ENCODE data around the gene STAT6. TPM values are rescaled to one million over a fixed set of nuclear protein-coding genes. Genes with fewer than 3 reads are reported as not detected.

Gene STAT6
- total and polyA plus RNA-seq, 10 of the 15 experiments (the other 5 are each of a cell fraction or from before 2014, with no cell fraction given) = 14.2 to 176 (median 89.6) TPM

- no peaks in the 10 kb centered on the region for H4K20me1 ChIP-seq (ENCODE audit: control insufficient read depth, insufficient read depth)
- 36% methylated on average over 7 of the region's 7 CpGs for WGBS (ENCODE audit: insufficient coverage, insufficient replicate concordance, low lambda C conversion rate, missing lambda C conversion rate)
- H3K4me1 ChIP-seq (ENCODE audit: control insufficient read depth, insufficient read depth, low read length) = peaks cover 8% of the 10 kb centered on the region
- H3K27me3 ChIP-seq (replicated peaks in 1 of 2; ENCODE audit: control insufficient read depth in 2 of 2, insufficient read depth in 2 of 2, low read length in 1 of 2) = no peaks in the 10 kb centered on the region
- H3K9me3 ChIP-seq (replicated peaks; ENCODE audit: control insufficient read depth, insufficient read depth, low read length) = no peaks in the 10 kb centered on the region
- ChIA-PET CTCF (interaction anchor here (1.0 to 11.7 kb wide), 7 partner anchors 14 to 101 kb away, joined by 3 to 458 read pairs (median 57); partner anchors contain the start of genes NAB2, NEMP1 and ZBTB39), SMC1A (ENCODE audit: uncharacterized antibody, unreplicated experiment) (interaction anchor here (1.0 to 8.6 kb wide), 7 partner anchors 13 to 45 kb away, joined by 3 to 246 read pairs (median 50); partner anchors contain the start of gene NEMP1), POLR2A (interaction anchor here (0.6 to 4.9 kb wide), 9 partner anchors 8 to 45 kb away, joined by 4 to 94 read pairs (median 35); partner anchors contain the start of genes NAB2 and NEMP1), RAD21 (ENCODE audit: unreplicated experiment) (interaction anchor here (3.0 to 5.3 kb wide), 6 partner anchors 16 to 106 kb away, joined by 37 to 285 read pairs (median 65); partner anchors contain the start of genes NAB2 and NEMP1)
- H3K36me3 ChIP-seq (ENCODE audit: control insufficient read depth in 2 of 2, insufficient read depth in 2 of 2, low read length in 1 of 2) = peaks cover 17 to 25% of the 10 kb centered on the region in 2 experiments
- no peak for FAIRE-seq
- in situ Hi-C loops (cut with MboI) (loop anchor here (5.0 kb wide), 3 partner anchors 42 to 352 kb away; no protein-coding TSS in a partner anchor), intact Hi-C loops (cut with micrococcal nuclease; ENCODE audit: unreplicated experiment) (loop anchor here (5.0 kb wide), 2 partner anchors 267 to 357 kb away; partner anchors contain the start of gene PRIM1)
- no peak overlapping the region for H2AFZ ChIP-seq (ENCODE audit: control insufficient read depth, low read depth, low read length)
- peak overlapping the region; percentile 95 for H3K4me3 ChIP-seq
- DNase-seq (ENCODE audit: low read depth, low spot score) = no peak
- peaks cover 41% of the 10 kb centered on the region for H3K79me2 ChIP-seq (ENCODE audit: control insufficient read depth, insufficient read depth, low read length)
- H3K27ac ChIP-seq (ENCODE audit: control insufficient read depth, insufficient read depth) = peak overlapping the region; percentile 97
- no peak for ATAC-seq
- H3K4me2 ChIP-seq (ENCODE audit: control insufficient read depth, insufficient read depth) = peak overlapping the region; percentile 88
- peak overlapping the region; percentile 96 for H3K9ac ChIP-seq (ENCODE audit: control insufficient read depth, insufficient read depth, low read length)
- TF ChIP-seq MTA3 (IDR thresholded peaks at IDR 0.05; ENCODE audit: borderline replicate concordance, low read length) (no peak), POLR2AphosphoS2 (IDR thresholded peaks at IDR 0.05; ENCODE audit: low read depth, low read length) (0 out of 2 replicates have a peak, but pooled peaks have one; percentile 33), WRNIP1 (IDR thresholded peaks at IDR 0.05; ENCODE audit: borderline replicate concordance, low read depth, low read length) (no peak), KDM1A (IDR thresholded peaks at IDR 0.05; ENCODE audit: borderline replicate concordance) (no peak)
- no TSS peak for BruUV-seq (replicated peaks)
Observed at GRCh38 chr12:57109207-57110103, 1.7 kb downstream of the STAT6 start.
